ENCODE data around the gene SH2D3C.
"Not testable (repeated sequence)": the region's sequence is repeated elsewhere in the genome, so short reads cannot be mapped to it uniquely, and the experiment has no call there.

SH2D3C gene

DNA sequence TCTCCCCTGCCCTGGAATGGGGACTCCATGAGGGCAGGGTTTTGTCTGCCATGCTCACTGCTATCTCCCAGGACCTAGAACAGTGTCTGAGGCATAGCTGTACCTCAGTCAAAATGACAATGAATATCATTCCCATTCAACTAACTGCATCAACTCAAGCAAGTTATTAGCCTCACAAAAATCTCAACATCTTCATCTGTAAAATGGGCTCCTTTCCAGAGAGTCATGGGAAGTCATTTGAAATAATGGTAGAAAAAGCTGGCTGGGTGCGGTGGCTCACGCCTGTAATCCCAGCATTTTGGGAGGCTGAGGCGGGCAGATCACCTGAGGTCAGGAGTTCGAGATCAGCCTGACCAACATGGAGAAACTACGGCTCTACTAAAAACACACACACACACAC, 9.4 kb downstream of the SH2D3C start:
- in situ Hi-C loops (cut with MboI; ENCODE audit: low sequenced_read_pairs): no loop called here

DNA sequence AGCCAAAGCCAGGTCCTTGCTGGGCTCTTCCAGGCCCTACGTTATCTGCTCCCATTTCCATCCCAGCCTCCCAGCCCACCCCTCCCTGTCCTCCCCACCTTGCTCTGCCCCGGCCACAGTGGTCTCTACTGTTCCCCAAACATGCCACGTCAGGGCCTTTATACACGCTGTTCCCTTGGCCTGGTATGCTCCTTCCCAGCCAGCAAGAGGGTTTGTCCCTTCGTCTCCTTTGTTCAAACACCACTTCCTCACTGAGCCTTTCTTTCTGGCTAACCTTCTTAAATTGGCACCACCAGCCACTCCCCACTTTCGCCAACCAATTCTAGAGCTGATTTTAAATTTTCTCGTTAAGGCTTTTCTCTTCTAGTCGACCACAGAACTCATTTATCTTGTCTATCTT, 9.8 kb downstream of the SH2D3C start:
- in situ Hi-C loops (cut with MboI; ENCODE audit: low sequenced_read_pairs): no loop called here

DNA sequence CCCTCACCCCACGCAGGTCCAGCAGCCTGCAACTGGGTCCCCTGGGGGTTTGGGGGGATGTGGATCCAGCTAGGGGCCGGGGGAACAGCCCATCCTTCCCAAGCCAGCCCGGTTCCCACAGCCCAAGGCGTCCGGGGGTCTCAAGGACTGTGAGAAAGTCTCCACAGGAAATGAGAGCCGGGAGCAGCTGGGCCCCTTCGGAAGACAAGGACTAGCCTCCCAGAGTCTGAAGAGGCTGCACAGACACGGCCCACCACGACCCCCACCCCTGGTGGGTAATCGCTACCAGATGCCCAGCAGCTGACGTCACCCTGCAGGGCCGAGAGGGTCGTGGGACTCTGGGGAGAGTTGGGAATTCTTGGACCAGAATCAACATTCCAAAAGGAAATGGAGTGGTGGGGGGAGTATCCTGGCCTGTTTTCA, 10.5 kb downstream of the SH2D3C start:
- in situ Hi-C loops (cut with MboI; ENCODE audit: low sequenced_read_pairs): no loop called here

DNA sequence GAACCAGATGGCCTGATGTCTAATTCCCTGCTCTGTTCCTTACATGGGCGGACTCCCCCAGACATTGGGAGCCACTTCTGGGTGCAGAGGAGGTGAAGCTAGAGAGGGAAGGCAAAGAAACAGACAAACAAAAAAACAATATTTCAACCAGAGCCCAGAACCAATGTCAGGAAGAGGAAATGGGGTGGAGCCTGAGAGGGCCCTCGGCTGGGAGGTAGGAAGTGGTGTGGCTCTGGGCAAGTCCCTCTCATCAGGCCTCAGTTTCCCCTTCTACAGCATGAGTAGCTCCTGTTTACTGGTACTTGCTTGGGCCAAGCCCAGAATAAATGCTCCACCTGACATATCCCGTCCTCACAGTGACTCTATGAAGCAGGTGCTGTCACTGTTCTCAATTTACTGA, 11.1 kb downstream of the SH2D3C start:
- in situ Hi-C loops (cut with MboI; ENCODE audit: low sequenced_read_pairs): no loop called here

DNA sequence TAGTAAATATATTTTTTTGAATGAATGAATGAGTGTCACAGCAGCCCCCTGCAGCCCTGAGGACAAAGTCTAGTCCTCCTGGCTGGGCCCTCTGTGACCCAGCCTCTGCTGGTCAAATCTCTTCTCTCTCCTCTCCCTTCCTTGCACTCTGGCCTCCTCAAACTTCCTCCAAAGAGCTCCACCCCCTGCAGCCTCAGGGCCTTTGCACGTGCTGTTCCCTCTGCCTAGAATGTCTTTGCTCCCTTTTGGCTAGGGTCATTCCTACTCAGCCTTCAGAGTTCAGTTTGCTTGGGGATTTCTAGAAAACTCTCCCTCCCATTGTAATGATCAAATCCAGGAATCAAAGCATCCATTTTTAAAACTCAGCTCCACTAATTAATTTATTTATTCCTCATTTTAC, 13.0 kb downstream of the SH2D3C start:
- in situ Hi-C loops (cut with MboI; ENCODE audit: low sequenced_read_pairs): no loop called here

DNA sequence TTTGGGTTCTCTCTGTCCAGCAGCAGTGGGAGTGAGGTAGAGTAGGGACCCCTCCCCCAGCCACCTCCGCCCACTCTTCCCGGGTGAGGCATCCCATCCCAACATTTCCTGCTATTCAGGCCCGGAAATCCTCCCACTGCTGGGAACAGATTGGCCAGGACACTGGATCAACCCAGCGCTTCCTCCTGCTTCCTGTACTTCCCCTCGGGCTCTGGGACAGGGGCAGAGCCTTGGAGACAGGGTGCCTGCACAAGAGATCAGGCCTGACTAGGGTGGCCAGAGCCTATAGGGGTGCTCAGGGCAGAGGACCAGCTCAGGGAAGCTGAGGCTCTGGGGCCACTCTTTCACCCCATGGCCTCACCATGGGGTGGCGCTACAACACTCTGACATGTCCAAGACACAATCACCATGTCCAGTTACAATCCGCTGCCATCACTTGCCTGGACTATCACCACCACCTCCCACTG, 14.5 kb downstream of the SH2D3C start:
- in situ Hi-C loops (cut with MboI; ENCODE audit: low sequenced_read_pairs): no loop called here

DNA sequence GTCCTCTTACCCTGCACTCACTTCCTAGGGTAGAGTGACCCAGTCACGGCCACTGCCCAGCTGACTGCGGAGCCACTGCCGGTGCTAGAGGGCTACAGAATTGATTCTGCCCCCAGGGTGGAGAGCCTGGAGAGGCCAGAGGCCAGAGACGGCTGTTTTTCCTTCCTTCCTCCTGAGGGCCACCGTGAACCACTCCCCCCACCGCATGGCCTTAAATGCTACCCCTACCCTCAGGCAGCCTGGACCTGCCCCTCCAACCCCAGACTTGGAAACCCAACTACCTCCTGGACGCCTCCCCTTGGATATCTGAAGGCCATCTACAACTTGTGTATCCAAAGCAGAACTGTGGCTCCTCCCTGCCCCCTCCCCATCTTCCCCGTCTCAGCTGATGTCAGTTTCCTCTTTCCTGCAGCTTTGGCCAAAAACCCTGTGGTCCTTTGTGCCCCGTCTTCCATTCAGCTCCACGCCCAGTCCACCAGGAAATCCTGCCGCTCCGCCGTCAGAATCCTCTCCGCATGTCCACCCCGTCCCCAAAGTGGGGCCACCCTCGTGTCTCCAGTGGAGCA, 16.3 kb downstream of the SH2D3C start:
- in situ Hi-C loops (cut with MboI; ENCODE audit: low sequenced_read_pairs): no loop called here

DNA sequence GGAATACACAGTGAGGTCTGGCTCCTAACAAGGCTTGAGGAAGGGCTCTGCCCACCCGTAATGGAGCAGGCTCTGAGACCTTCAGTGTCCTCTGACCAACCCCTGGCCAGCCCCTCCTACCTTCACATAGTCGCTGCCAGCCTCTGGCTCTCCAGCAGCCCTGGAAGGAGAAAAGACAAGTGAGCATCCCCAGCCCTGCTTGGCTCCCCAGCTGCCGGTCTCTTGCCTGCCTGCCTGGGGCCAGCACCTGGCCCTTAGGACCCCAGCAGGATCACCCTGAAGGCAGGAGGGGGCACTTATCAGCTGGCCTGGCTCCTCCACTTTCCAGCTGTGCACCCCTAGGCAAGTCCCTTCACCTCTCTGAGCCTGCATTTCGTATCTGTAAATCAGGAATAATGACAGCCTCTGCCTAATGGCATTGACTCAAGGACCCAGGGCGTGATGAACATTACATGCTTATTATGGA, 16.9 kb downstream of the SH2D3C start:
- in situ Hi-C loops (cut with MboI; ENCODE audit: low sequenced_read_pairs): no loop called here

DNA sequence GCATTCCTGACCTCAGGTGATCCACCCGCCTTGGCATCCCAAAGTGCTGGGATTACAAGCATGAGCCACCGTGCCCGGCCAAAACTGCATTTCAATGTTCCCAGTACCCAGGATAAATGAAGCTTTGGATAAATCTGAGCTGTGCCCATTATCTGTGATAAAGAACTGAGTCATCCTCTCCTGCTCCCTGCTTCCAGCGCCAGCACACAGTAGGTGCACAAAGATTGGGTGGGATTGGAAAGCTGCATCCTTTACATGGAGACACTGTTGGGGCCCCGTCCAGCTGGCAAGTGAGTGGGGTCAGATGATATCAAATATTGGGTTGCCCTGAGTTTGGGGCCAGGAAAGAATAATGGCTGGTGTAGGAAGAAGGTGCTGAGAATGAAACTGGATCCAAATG, 17.4 kb downstream of the SH2D3C start:
- in situ Hi-C loops (cut with MboI; ENCODE audit: low sequenced_read_pairs): no loop called here

DNA sequence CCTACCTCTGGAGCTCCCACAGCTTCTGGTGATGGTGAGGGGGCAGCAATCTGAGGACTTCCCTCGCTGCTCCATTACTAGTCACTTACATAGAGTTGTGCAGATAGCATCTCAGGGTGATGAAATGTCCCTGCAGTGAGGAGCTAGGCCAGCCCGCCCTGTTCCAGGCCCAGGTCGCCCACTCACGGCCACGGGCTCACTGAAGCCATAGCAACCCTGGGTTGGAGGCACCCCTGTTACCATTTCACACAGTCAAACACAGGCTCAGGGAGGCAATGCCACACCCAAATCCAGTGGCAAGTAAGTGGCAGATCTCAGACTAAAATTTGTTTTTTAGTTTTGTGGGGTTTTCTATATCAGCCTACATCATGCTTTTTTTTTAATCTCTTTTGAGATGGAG, 19.6 kb downstream of the SH2D3C start:
- in situ Hi-C loops (cut with MboI; ENCODE audit: low sequenced_read_pairs): no loop called here

DNA sequence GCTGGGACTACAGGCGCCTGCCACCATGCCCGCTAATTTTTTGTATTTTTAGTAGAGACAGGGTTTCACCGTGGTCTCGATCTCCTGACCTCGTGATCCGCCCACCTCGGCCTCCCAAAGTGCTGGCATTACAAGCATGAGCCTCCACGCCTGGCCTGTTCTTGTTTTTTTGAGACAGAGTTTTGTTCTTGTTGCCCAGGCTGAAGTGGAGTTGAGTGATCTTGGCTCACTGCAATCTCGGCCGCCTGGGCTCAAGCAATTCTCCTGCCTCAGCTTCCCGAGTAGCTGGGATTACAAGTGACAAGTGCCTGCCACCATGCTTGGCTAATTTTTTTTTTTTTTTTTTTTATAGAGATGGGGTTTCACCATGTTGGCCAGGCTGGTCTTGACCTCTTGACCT, 21.7 kb downstream of the SH2D3C start:
- in situ Hi-C loops (cut with MboI; ENCODE audit: low sequenced_read_pairs): not testable (repeated sequence)

DNA sequence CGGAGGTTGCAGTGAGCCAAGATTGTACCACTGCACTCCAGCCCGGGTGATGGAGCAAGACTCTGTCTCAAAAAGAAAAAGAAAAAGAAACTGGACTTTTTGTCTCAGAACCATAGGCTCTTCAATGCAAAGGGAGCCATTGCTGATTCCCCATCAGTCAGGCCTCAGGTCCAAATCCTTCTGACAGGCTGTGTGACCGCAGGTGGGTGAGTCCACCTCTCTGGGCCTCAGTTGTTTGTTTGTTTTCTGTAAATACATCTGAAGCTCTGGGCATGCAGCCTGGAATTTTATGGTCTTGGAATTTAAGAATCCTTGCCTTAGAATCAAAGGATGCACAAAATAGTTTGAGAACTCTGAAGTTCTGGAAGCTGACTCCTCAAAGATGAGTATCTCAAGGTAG, 22.2 kb downstream of the SH2D3C start:
- in situ Hi-C loops (cut with MboI; ENCODE audit: low sequenced_read_pairs): no loop called here

DNA sequence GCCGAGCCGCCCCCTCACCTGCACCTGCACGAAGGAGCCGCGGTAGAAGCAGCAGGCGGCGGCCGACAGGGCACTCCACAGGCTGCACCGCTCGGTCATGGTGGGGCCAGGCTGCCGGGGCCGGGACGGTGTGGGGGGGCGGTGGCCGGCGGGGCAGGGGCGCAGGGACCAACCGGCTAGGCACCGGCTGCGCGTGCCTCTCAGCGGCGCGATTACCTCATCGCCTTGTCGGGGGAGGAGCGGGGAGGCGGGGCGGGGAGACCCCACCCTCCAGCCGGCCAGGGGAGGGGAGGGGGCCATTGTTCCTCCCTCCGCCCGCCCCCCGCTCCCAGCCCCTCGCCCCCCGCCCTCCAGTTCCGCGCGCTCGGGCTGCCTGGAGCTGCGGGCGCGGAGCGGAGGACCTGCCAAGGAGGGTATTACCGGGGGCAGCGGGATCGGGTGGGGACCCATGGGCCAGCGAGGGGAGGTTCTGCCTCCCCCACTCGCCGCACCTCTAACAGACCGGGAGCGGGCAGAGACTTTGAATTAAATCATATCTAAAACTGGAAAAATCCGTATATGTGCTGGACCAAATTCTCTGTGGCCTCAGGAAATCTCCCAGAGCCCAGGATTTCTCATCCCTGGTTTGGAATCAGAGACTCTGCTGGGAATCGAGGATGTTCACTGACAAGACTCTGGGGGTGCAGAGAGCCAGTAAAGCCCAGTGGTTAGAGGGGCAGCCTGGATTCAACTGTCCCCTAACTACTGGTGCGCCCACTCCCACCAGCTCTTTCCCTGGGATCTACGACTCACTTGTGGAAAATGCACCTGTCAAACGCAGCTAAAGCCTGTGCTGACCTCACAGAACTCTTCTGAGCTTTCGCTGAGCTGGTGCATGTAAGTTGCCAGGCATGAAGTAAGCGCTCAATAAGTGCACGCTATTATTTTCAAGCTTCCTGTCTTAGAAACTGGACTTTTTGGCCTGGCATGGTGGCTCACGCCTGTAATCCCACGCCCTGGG, 23.1 kb downstream of the SH2D3C start:
- in situ Hi-C loops (cut with MboI; ENCODE audit: low sequenced_read_pairs): no loop called here

DNA sequence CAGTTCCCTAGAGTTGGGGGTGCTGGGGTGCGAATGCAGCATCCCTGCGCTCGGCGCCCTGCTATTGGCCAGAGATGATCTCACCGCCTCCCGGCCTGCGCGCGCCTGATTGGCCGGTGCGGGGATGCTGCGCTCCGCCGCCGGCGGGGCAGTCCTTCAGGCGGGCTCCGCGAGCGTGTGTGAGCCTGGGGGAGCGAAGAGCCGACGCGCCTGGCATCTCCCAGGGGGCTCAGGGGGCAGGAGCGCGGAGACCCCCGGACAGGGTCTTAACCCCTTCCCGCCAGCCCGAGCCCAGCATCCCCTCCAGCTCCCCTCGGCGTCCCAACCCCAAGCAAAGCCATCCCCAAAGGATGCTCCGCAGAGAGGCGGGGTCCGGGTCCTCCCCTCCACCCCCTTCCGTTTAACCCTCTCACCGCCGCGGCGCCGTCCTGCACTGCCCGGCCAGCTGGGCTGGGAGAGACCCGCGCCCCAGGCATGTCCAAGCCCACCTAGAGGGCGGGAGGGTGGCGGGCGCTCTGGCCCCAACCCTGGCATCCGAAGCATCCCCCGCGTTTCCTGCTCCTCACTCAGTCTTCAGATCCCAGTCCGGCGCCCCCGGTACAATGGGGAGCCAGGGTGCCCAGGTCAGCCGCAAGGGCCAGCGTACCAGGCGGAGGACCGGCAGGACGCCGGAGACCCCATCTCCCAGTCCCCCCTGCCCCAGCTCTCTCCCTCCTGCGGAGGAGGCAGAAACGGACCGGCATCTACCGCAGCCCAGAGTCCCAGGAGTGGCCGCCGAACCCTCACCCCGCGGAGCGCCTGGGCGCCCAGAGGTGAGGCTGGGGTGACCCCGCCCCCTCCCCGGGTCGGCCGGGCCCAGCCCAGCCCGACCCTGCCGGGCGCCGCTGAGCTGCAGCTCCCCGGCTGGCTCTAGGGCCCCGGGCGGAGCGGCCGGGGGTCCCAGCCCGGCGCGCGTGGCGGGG, 24.1 kb downstream of the SH2D3C start:
- in situ Hi-C loops (cut with MboI; ENCODE audit: low sequenced_read_pairs): no loop called here

DNA sequence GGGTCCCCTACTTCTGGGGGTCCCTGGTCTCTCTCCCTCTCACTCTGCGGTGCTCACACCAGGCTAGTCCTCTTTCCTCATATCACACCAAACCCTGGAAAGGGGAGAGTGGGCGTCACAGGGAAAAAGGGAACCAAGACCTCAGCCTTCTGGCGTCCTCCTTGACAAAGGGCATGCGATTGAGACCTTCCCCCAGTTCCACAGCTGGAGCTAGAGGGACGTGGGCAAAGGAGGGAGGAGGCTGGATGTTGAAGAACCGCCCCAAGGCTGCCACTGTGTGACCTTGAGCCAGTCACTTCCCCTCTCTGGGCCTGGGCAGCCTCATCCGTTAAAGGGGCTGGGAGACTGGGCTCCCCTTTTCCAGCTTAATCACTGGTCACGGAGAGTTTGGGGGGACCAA, 24.8 kb downstream of the SH2D3C start:
- in situ Hi-C loops (cut with MboI; ENCODE audit: low sequenced_read_pairs): no loop called here

DNA sequence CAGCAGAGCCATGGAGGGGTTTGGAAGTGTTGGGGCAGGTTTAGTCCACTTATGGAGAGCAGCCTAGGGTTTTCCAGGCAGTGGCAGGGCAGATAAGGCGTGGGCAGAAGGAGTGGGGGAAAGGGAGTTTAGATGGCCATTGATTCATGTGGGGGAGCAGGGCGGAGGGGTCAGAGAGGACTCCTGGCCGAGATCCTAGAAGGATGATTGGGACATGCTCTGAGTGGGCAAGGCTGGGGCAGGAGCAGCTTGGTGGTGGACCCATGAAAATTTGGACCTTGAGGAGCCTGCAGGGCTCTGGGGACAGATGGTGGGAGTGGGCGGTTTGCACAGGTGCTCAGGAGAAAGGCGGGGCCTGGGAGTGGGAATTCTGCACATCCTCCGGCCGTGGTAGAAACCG, 25.3 kb downstream of the SH2D3C start:
- in situ Hi-C loops (cut with MboI; ENCODE audit: low sequenced_read_pairs): no loop called here

DNA sequence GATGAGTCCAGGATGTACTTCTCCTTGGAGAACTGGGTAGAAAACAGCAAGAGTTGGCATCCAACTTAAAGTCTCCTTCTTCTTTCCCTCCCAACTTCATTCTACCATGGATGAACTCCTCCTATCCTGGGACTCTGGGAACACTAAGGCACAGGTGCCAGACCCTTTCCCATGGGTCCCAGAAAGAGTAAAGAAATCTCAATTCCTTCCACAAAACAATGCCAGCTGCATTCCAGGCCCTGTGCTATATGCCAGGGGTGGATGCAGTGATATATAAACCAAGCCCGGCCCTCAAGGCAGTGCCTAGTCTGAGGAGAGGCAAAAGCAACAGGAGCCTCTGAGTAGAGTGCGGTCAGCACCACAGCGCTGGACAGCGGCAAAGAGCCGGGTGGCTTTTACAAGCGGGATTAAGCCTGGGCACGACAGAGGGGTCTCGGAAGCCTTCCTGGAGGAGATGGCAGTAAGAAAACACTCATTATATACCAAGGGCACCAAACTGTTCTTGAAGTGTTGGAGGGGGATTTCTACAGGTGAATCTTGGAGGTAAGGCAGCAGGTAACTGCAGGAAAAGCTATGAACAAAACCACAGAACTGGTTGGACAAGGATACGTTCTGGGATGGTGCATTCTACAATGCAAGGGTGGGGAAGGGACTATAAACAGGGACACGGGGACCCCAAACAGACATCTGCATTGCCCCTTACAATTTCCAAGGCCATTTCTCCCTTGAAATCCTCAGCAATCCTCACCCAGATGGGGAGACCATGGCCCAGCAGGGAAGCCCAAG, 27.0 kb downstream of the SH2D3C start:
- in situ Hi-C loops (cut with MboI; ENCODE audit: low sequenced_read_pairs): no loop called here

DNA sequence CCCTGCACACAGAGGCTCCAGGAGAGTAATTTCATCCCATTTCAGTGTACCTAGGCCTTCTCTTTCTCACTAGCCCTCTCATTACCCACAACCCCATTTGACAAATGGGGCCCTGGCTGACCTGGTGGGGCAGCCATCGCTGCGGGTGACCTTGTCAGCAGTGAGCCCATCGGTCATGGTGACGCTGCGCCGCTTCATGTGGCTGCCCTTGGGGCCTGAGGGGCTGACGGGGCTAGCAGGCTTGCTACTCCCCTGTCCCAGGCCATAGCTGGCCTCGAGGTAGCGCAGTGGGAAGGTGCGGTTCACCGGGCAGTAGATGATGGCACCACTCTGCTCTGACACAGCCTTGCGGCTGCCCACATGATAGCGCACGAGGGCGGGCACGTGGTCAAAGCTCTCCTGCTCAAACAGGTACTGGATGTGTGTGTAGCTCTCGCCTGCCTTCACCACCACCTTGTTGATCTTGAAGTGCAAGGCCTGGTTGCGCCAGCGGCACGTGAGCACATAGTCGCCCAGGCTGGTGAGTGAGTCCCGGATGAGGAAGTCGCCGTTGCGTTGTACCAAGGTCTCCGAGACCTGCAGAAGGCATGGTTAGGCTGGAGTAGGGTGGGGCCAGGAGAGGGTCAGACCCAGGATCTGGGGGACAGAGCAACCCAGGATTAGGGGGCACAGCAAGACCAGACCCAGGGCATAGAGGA, 29.2 kb downstream of the SH2D3C start:
- in situ Hi-C loops (cut with MboI; ENCODE audit: low sequenced_read_pairs): no loop called here

DNA sequence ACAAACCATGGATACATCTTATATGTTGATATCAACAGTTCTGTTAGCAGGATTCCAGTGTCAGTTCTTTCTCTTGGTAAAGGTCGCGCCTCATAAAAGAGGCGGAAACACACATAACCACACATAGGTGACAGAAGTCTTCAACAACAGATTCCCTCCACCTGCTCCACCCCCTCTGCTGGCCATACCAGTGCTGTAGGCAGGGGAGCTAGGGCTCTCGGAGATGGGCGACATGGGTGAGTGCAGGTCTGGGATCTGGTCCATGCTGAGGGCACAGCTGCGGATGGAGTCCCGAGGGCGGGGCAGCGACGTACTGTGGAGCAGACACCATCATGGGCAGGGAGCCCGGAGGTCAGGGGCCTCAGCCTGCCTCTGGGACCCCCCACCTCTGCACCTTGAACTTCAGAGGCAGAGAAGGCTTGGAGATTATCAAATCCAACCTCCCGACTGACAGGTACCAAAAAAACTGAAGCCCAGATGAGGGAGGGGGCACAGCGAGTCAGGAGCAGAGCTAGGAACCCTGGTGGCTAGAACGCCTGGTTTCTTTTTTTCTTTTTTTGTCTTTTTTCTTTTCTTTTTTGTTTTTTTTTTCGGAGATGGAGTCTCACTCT, 31.4 kb downstream of the SH2D3C start:
- in situ Hi-C loops (cut with MboI; ENCODE audit: low sequenced_read_pairs): no loop called here
